H9 (cell line): ENCODE results near the gene HCFC2. TPM values are rescaled to one million over a fixed set of nuclear protein-coding genes. Genes with fewer than 3 reads are reported as not detected.

Experiments
- DNase-seq: peaks from one replicate; pipeline ENCODE4 v3.0.0-alpha.2; 2017
- H2AFZ ChIP-seq: one replicate; pipeline ENCODE4 v1.6.1; 2013; ENCODE audit warnings: mild to moderate bottlenecking, low read length, control low read depth, moderate library complexity
- H2AK5ac ChIP-seq: 2 replicates; pipeline ENCODE4 v1.6.1; 2013; ENCODE audit warnings: low read length, control low read depth, mixed read lengths; ENCODE audit not compliant: insufficient read length
- H2BK120ac ChIP-seq: one replicate; pipeline ENCODE4 v1.6.1; 2013; ENCODE audit warnings: low read depth, mild to moderate bottlenecking, low read length, control low read depth, inconsistent platforms; ENCODE audit not compliant: poor library complexity, severe bottlenecking
- H2BK12ac ChIP-seq: 2 replicates; pipeline ENCODE4 v1.6.1; 2013; ENCODE audit warnings: low read length, control low read depth, mixed read lengths, low read depth; ENCODE audit not compliant: insufficient read length
- H2BK15ac ChIP-seq: 2 replicates; pipeline ENCODE4 v1.6.1; 2013; ENCODE audit warnings: low read depth, low read length, control low read depth
- H2BK20ac ChIP-seq: one replicate; pipeline ENCODE4 v1.6.1; 2013; ENCODE audit warnings: low read depth, mild to moderate bottlenecking, low read length, control low read depth, inconsistent platforms; ENCODE audit not compliant: poor library complexity, severe bottlenecking
- H2BK5ac ChIP-seq: 2 replicates; pipeline ENCODE4 v1.6.1; 2013; ENCODE audit warnings: low read length, control low read depth, mixed read lengths; ENCODE audit not compliant: insufficient read length
- H3K14ac ChIP-seq: 2 replicates; pipeline ENCODE4 v1.6.1; 2013; ENCODE audit warnings: low read length, control low read depth; ENCODE audit not compliant: insufficient read depth
- H3K18ac ChIP-seq: 2 replicates; pipeline ENCODE4 v1.6.1; 2013; ENCODE audit warnings: low read depth, mild to moderate bottlenecking, mixed read lengths, low read length, control low read depth; ENCODE audit not compliant: insufficient read length
- H3K23ac ChIP-seq: 2 replicates; pipeline ENCODE4 v1.6.1; 2013; ENCODE audit warnings: low read length, control low read depth, mixed read lengths, low read depth; ENCODE audit not compliant: insufficient read length
- H3K23me2 ChIP-seq: 2 replicates; pipeline ENCODE4 v1.6.1; 2013; ENCODE audit warnings: low read depth, mild to moderate bottlenecking, mixed read lengths, low read length, control low read depth; ENCODE audit not compliant: insufficient read length, poor library complexity, severe bottlenecking
- H3K27ac ChIP-seq: 2 replicates; pipeline ENCODE4 v1.5.1; 2013; ENCODE audit warnings: low read length, control low read depth, mixed read lengths, low read depth; ENCODE audit not compliant: insufficient read length
- H3K27me3 ChIP-seq: 2 replicates; pipeline ENCODE4 v1.6.1; 2013; ENCODE audit warnings: low read length, control low read depth, inconsistent platforms; ENCODE audit not compliant: insufficient read depth
- H3K4ac ChIP-seq: 2 replicates; pipeline ENCODE4 v1.6.1; 2013; ENCODE audit warnings: low read depth, mild to moderate bottlenecking, control low read depth, inconsistent platforms, low read length, moderate library complexity
- H3K4me1 ChIP-seq: 2 replicates; pipeline ENCODE4 v1.6.1; 2013; ENCODE audit warnings: low read length, control low read depth, inconsistent platforms; ENCODE audit not compliant: insufficient read depth
- H3K4me2 ChIP-seq: 2 replicates; pipeline ENCODE4 v1.6.1; 2013; ENCODE audit warnings: low read length, control low read depth, mixed read lengths; ENCODE audit not compliant: insufficient read length, insufficient read depth
- H3K56ac ChIP-seq: 2 replicates; pipeline ENCODE4 v1.6.1; 2013; ENCODE audit warnings: low read depth, mild to moderate bottlenecking, mixed read lengths, low read length, control low read depth; ENCODE audit not compliant: insufficient read length
- H3K79me1 ChIP-seq: 2 replicates; pipeline ENCODE4 v1.6.1; 2013; ENCODE audit warnings: low read depth, mild to moderate bottlenecking, moderate library complexity, low read length, control low read depth, inconsistent platforms; ENCODE audit not compliant: insufficient read depth, poor library complexity, severe bottlenecking
- H3K79me2 ChIP-seq: 2 replicates; pipeline ENCODE4 v1.6.1; 2013; ENCODE audit warnings: low read length, control low read depth, inconsistent platforms; ENCODE audit not compliant: insufficient read depth
- H3K9ac ChIP-seq: 2 replicates; pipeline ENCODE4 v1.6.1; 2013; ENCODE audit warnings: low read length, control low read depth, mixed read lengths; ENCODE audit not compliant: insufficient read length; ENCODE audit errors: extremely low read depth
- H3K9me3 ChIP-seq: one replicate; pipeline ENCODE4 v1.6.1; 2013; ENCODE audit warnings: low read depth, low read length, inconsistent platforms; ENCODE audit not compliant: control insufficient read depth
- H3T11ph ChIP-seq: one replicate; pipeline ENCODE4 v1.6.1; 2013; ENCODE audit warnings: mild to moderate bottlenecking, low read length, control low read depth, inconsistent platforms
- H4K20me1 ChIP-seq: one replicate; pipeline ENCODE4 v1.6.1; 2013; ENCODE audit not compliant: control insufficient read depth, insufficient read length, insufficient read depth
- H4K5ac ChIP-seq: 2 replicates; pipeline ENCODE4 v1.6.1; 2013; ENCODE audit warnings: low read depth, mild to moderate bottlenecking, mixed read lengths, low read length, control low read depth; ENCODE audit not compliant: insufficient read length
- H4K8ac ChIP-seq: replicated peaks from 2 replicates; pipeline ENCODE4 v1.6.1; 2013; ENCODE audit warnings: low read length, control low read depth, mixed read lengths, low read depth; ENCODE audit not compliant: insufficient read length
- H4K91ac ChIP-seq: 2 replicates; pipeline ENCODE4 v1.6.1; 2013; ENCODE audit warnings: low read depth, mild to moderate bottlenecking, moderate library complexity, mixed read lengths, low read length, control low read depth; ENCODE audit not compliant: insufficient read length
- H3K27ac Mint-ChIP-seq, 3 experiments: 2 replicates in 2 of 3; 3 replicates in 1 of 3; pipeline ENCODE4 v1.8.0; 2020 to 2021; ENCODE audit warnings: mixed read lengths in 3 of 3, mild to moderate bottlenecking in 1 of 3, moderate library complexity in 1 of 3
- H3K27me3 Mint-ChIP-seq: 2 replicates; pipeline ENCODE4 v1.8.0; 2021; ENCODE audit warnings: low read depth, mild to moderate bottlenecking, moderate library complexity, mixed read lengths
- H3K36me3 Mint-ChIP-seq, 3 experiments: 2 replicates in 2 of 3; 3 replicates in 1 of 3; pipeline ENCODE4 v1.8.0; 2020 to 2021; ENCODE audit warnings: low read depth in 3 of 3, mixed read lengths in 3 of 3; ENCODE audit not compliant: insufficient read depth in 1 of 3
- H3K4me1 Mint-ChIP-seq, 2 experiments: 2 replicates each; pipeline ENCODE4 v1.8.0; 2020; ENCODE audit warnings: mixed read lengths in 2 of 2
- H3K4me3 Mint-ChIP-seq, 2 experiments: 2 replicates in 1 of 2; 3 replicates in 1 of 2; pipeline ENCODE4 v1.8.0; 2020 to 2021; ENCODE audit warnings: mild to moderate bottlenecking in 2 of 2, mixed read lengths in 2 of 2, moderate library complexity in 1 of 2
- H3K9me3 Mint-ChIP-seq, 2 experiments: 2 replicates in 1 of 2; 3 replicates in 1 of 2; pipeline ENCODE4 v1.8.0; 2020; ENCODE audit warnings: mild to moderate bottlenecking in 2 of 2, mixed read lengths in 2 of 2, moderate library complexity in 1 of 2
- CTCF ChIP-seq: fragments of 200-600 bp; sonication (generic); conservative IDR thresholded peaks from 3 replicates; pipeline ENCODE4 v1.8.0; 2021; ENCODE audit warnings: antibody characterized with exemption, mild to moderate bottlenecking
- WGBS: extraction: QIAGEN DNeasy Blood & Tissue Kit; methylation state at CpG from one replicate; pipeline ENCODE4 v1.1.7; 2013; ENCODE audit warnings: missing lambda C conversion rate, low lambda C conversion rate, mixed read lengths; ENCODE audit not compliant: insufficient read length; ENCODE audit errors: extremely low coverage; 5-methylcytosine and 5-hydroxymethylcytosine counted together
- total RNA-seq: library from RNA; stranded (reverse); gene quantifications from 2 replicates; pipeline ENCODE4 v1.2.1, GENCODE V29; 2021

HCFC2 gene
- total RNA-seq, 1 experiment from 2014 or later, result 1.9 TPM

GRCh38 chr12:104059963-104060362 is 4.4 kb upstream of the HCFC2 start:
- no peak overlapping the region; a peak in 1 of 7 replicates for H3K27ac Mint-ChIP-seq

More at GRCh38 chr12:104059963-104060362, 4.4 kb upstream of the HCFC2 start:
- no peak overlapping the region for H2AK5ac ChIP-seq
- H3K23ac ChIP-seq, result no peak overlapping the region
- no peaks in the 10 kb centered on the region for H3K27me3 ChIP-seq
- H2BK12ac ChIP-seq, result no peak overlapping the region
- no peak overlapping the region for H3K4me2 ChIP-seq
- peaks cover 21% of the 10 kb centered on the region for H3K27me3 Mint-ChIP-seq
- no peak overlapping the region for H3K4ac ChIP-seq
- H3K9me3 ChIP-seq, result no peaks in the 10 kb centered on the region
- H2BK120ac ChIP-seq, result no peak overlapping the region
- H3K36me3 Mint-ChIP-seq, result no peaks in the 10 kb centered on the region
- no peak overlapping the region for H2BK15ac ChIP-seq
- H3K4me1 Mint-ChIP-seq, result peaks cover 19% of the 10 kb centered on the region in 2 experiments
- H3T11ph ChIP-seq, result no peak overlapping the region
- no peak overlapping the region for H3K27ac ChIP-seq
- H3K9me3 Mint-ChIP-seq, result no peaks in the 10 kb centered on the region
- no peaks in the 10 kb centered on the region for H3K79me2 ChIP-seq
- H2BK20ac ChIP-seq, result no peak overlapping the region
- H3K4me1 ChIP-seq, result peaks cover 3% of the 10 kb centered on the region; the same call in 1 of the 2 replicates
- peaks cover 12% of the 10 kb centered on the region for H3K23me2 ChIP-seq
- no peak overlapping the region for H4K8ac ChIP-seq
- H3K56ac ChIP-seq, result no peak overlapping the region
- H3K79me1 ChIP-seq, result no peaks in the 10 kb centered on the region
- TF ChIP-seq CTCF, result no peak
- no peak overlapping the region for H4K5ac ChIP-seq
- no CpG with 5 or more reads among the region's 2 CpGs for WGBS
- no peak overlapping the region for H3K9ac ChIP-seq
- no peak overlapping the region for H3K4me3 Mint-ChIP-seq
- no peak overlapping the region for H2AFZ ChIP-seq
- H2BK5ac ChIP-seq, result no peak overlapping the region
- H3K14ac ChIP-seq, result no peak overlapping the region
- no peak overlapping the region for H3K18ac ChIP-seq
- H4K91ac ChIP-seq, result no peak overlapping the region
- H4K20me1 ChIP-seq, result no peaks in the 10 kb centered on the region
- no peak for DNase-seq
